ENCODE results near the gene GGA3.
A peak's percentile ranks its signal among the peaks of the same experiment; 100 is the strongest.
"Not testable (repeated sequence)": the region's sequence is repeated elsewhere in the genome, so short reads cannot be mapped to it uniquely, and the experiment has no call there.

The GGA3 gene

DNA sequence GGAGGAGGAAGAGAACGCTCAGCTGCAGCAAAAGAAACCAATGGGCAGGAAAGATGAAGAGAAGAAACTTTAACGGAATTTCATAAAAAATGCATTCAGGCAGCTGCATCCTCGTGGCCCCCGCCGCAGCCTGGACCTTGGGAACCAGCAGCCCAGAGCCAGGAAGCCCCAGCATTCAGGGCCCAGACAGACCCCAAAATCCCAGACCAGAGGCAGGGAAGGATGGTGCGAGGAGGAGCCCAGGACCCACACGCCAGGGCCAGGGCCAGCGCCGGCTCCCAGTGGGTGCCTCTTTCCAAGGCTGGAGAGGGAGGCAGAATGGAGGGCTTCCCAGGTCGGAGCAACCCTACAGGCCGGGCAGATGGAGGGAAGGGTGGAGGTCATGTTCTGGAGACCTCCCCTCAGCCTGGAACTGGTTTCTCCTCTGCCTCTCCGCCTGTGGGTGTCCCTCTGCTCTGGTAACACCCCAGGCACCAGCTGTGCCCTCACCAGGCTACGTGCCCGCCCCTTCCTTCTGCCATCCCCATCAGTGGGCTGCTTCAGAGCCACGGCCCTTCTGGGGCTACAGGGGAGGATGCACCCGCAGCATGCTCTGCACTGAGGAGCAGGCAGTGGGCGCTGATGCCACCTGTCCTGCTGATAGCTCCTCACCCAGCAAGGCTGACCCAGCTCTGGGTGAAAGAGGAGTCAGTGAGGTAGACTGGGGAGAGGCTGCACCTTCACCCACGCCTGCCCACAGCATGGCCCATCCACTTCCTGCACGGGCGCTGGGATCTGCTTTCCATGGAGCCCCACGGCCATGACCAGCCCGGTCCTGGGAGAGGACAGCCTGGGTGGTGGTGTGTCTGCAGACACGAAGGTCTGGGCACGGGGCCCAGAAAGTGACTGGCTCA is 10.8 kb upstream of the GGA3 start:
- peak; percentile 50 for DNase-seq

DNA sequence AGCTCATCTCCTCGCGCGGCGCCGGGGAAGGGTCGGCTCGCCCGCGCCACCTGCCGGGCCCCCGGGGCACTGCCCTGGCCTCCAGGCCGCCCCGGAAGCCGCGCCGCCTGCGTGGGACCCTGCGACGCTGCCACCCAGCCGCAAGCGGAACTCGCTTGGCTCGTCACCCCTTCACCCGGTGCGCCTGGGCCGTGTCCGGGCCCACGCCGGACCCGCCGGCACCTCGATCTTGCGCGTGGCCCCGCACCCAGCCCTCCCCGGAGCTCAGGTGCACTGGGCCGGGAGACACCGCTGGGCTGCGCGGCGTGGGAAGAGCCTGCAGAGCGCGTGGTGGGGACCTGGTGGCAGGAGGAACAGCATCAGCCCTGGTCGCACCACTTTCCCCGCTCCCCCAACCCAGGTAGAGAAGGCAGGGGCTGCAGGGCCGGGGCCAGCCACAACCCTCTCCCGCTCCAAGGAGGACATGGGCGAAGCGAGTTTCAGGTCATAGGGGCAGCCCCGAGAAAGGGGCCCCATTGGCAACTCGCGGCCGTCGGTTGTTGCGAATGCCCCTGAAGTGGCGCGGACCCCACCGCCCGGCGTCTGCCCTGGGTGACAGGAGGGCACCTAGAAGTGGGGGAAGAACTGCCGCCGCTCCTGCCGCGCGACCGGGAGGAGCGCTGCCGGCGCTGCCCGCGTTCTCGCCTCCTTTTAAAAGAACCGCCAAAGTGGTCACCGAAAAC is 10.0 kb upstream of the GGA3 start:
- DNase-seq, result peak; percentile 91

DNA sequence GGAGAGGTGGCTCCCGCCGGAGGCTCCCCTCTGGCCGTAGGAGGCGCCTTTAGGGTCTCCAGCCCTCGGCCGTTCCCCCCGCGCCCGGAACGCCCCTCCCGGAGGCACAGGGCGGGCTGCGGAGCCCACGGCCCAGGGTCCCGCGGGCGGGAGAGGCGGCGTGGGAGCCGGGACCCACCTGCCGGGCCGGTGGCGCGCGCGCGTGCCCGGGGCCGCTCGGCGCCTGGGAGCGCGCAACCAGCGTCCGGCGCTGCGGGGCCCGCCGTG is 9.5 kb upstream of the GGA3 start, which contains the start of gene MIF4GD:
TSS of gene MIF4GD (minus strand) at position 266 of the 267 bp plus-strand sequence. CDS start 1,036 bp downstream, outside the sequence.
- no peak for DNase-seq

DNA sequence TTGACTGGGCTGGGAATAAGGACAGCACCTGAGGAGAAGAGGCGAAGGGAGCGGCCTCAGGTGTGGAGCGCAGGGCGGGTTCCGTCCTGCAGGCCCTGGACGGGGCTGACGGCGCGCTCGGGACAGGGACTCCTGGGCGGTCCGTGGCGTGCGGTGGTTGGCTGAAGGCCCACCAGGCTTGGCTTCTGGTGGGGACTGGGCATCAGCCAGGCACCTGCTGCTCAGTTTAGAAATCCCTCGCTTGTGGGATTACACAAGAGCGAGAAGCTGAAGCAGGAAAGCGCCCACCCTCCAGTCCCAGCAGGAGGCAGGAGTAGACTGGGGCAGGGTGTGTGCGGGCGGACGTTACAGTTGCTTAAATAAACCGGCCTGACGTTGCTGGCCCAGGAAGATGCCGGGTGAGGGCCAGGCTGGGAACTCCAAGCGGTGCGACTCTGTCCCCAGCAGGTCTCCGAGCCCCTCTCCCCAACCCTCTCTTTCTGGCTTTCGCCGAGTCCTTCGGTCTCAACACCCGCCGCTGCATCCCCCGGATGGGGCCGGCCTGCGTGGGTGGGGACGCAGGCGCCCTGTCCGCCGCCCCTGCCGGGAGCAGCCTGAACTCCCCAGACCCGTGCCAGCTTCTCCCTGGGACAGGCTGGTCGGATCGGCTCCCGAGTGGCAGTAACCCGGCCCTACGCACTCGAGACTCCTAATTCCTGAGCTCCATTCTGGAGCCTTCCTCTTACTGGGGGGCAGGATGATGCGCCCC is 9.0 kb upstream of the GGA3 start:
- DNase-seq, result peak; percentile 79

DNA sequence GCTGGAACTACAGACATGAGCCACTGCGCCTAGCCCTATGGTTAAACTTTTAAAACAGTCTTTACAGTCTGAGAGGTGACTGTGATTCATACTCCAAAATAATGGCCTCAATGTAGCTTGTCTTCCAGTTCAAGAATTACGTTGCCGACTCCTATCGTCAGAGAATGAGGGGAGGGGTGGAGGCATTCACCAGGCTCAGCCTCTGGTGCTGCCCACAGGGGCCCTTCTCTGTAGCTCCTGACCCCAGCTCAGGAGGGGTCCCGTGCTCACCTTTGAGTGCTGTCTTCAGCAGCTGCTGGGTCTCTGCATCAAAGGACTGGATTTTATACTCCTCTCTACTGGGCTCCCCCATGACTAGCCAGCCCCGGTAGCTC is 8.4 kb upstream of the GGA3 start:
- DNase-seq, result no peak

DNA sequence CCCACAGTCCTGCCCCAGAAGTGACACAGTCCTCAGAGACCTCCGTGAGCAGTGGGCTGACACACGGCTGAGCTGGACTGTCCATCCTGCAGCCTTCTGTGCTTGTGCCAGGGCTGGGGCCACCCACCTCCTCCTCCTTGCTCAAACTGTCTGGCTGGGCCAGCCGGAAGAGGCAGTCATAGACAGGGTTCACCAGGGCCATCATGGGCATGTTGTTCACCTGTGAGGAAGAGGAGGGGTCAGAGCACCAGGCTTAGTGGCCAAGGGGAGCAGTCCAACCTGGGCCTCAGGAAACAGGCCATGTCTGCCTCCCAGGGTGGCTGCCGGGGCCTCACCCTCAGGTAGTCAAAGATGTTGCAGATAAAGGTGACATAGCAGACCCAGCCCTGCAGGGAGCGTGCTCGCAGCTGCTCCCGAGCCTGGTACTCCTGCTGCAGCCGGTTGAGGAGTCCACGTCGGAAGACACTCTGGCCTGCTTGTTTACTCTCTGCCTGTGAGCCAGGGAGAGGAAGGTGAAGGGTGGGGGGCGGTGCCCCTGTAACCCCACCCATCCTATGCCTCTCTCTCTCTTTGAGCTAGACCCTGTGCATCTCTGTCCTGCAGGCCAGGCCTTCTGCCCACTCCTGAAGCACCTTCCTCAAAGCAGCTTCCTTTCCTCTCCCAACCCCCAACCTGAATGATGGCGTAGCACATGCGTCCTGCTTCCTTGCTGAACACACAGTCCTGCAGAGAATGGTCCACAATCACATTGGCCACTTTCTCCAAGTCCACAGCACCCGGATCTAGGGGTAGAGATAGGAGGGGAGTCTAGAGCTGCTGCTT is 6.2 kb upstream of the GGA3 start:
- DNase-seq, result no peak

DNA sequence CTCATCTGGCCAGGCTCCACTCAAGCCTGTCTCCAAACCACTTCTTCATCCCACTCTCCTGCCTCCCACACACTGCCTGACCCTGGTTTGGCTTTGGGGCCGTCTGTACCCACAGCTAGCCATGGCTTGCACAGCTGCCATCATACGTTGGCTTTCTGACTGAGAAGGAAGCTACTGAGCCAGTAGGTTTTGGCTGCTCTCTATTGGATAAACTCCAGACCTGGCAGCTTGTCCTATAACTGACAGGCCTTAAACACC is 5.7 kb upstream of the GGA3 start:
- no peak for DNase-seq

DNA sequence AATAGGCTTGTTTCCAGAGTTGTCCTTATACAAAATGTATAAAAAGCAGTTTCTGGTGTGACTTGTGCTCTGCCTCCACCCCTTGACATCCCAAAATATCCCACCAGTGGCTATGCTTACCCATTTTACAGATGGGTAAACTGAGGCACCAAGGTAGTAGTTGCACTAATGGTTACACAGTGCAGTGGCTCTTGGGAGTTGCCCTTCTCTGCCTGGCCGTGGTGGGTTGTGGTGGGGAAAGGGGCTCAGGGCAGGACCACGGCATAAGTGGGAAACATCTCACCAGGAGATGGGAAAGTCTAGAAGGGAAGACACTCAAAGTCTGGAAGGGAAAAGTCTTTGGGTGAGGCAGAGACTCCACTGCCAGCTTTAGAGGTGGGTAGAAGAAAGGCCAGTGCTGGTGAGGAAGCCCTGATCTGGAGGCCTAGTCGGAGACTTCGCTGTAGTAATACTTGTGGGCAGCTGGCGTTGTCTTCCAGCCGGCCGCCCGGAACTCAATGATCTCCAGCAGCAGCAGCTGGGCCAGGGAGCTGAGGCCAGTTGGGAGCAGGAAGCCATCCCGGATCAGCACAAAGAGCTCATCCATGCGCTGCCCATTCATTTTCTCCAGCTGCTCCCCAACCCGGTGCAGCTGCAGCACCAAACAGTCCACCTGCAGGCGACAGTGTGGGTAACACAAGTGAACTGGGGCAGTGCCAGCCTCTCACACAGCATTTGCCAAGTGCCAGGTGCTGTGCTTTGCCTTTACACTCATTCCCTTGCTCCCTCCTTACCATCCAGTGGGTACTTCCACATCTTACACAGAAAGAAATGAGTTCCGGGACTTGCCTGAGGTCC is 5.1 kb upstream of the GGA3 start:
- DNase-seq, result no peak

DNA sequence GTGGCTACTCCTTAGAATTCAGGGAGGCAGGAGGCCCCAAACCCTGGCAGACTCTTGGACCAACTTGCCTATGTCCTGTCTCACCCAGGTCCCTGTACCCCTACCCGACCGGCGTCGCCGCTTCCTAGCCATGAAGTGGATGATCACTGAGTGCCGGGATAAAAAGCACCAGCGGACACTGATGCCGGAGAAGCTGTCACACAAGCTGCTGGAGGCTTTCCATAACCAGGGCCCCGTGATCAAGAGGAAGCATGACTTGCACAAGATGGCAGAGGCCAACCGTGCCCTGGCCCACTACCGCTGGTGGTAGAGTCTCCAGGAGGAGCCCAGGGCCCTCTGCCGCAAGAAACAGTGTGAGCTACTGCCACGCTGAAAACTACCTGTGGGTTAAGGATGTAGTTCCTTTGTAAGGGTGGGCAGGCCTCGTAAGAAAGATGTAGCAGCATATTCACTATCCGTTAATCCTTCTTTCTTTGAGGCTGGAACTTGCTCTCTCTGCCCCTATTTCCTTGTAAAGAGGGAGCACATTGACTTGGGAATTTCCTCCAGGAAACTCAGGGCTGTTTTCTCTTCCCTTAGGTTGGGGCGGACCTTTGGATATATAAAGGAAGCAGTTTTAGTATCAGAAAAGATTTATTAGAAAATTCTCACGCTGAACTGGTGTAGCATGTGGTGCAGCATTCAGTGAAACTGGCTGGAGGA is 4.4 kb upstream of the GGA3 start:
- DNase-seq, result no peak

DNA sequence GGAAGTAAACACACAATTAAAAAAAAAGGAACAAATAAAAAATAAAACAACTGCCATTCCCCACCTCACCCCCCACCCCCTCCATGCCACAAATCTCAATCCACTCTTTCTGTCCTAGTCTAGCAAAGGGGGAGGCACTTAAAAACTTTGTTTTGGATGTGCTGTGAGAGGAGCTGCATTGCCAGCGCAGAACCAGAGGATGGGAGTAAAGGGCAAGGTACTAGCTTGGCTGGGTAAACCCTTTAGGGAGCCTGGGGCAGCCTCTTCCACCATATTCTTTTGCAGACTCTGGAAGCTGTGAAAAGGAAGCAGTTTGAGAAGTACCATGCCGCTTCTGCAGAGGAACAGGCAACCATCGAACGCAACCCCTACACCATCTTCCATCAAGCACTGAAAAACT is 1.6 kb upstream of the GGA3 start:
- DNase-seq, result no peak

DNA sequence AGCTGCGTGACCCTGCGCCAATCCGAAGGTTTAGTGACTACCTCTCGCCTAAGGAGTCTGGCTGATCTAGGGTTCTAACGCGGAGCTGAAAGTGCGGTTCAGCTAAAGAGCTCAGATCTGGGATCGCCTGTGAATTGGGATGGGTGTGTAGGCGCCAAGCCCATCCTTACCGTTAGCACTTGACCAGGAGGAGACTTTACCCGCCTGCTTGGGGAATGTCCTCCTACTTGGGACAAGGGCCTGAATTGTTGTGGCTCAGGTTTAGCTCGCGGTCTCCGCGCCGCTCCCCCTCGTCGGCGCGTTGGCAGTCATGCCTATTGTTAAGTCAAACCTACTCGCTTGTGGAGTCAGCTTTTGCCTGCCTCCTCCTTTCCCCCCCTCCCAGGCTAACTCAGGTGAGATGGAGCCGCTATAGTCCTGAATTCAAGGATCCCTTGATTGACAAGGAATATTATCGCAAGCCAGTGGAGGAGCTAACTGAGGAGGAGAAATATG is 753 bp upstream of the GGA3 start:
- no peak for DNase-seq

DNA sequence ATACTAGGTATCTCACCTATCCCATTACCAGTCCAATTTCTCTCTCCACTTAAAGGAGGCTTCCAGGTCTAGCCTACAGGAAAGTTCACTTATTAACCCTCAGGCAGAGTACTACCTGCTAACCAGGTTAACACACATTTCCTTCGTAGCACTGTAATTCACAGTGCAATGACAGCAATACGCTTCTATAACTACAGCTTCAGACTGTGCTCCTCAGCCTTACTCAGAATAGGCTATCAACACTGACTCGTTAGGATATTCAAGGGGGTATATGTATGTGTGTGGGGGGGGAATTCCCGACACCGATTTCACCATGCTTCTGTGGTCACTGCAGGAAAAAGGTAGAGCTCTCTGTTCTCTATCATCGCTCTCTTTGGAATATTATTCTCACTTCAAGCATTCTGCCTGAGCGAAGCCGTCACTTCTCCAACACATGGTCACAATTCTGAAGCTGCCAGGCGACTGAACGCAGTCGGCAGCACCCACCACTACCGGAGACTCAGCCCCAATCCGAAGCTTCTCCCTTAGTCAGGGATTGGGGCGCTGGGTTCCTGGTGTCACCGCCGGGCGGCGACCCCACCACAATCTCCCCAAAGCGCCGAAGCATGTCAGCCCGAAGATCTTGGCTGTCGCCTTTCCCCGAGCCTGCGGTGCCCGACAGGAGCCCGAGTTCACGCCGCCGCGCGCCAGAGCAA is 618 bp downstream of the GGA3 start:
- peak; percentile 28 for DNase-seq

DNA sequence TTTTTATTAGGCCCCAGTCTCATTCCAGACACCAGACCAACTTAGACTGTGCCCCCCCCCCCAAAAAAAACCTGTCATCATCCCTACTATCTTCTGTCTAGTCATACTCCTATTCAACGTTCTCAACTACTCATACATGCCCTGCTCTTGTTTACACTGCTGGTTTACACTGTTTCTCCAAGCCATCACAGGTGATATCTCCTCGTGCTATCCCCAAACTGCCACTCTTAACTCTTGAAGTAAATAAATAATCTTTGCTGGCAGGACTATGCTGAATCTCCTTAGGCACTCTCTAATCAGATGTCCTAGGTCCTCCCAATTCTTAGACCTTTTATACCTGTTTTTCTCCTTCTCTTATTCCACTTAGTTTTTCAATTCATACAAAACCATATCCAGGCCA is 4.2 kb downstream of the GGA3 start:
- DNase-seq, result not testable (repeated sequence)

DNA sequence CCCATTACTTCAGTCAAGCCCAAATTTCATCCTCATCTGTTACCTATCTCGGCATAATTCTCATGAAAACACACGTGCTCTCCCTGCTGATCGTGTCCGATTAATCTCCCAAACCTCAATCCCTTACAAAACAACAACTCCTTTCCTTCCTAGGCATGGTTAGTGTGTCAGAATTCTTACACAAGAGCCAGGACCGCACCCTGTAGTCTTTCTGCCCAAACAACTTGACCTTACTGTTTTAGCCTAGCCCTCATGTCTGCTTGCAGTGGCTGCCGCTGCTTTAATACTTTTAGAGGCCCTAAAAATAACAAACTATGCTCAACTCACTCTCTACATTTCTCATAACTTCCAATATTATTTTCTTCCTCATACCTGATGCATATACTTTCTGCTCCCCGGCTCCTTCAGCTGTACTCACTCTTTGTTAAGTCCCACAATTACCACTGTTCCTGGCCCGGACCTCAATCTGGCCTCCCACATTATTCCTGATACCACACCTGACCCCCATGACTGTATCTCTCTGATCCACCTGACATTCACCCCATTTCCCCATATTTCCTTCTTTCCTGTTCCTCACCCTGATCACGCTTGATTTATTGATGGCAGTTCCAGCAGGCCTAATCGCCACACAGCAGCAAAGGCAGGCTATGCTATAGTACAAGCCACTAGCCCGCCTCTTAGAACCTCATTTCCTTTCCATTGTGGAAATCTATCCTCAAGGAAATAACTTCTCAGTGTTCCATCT is 5.3 kb downstream of the GGA3 start:
- DNase-seq, result not testable (repeated sequence)

DNA sequence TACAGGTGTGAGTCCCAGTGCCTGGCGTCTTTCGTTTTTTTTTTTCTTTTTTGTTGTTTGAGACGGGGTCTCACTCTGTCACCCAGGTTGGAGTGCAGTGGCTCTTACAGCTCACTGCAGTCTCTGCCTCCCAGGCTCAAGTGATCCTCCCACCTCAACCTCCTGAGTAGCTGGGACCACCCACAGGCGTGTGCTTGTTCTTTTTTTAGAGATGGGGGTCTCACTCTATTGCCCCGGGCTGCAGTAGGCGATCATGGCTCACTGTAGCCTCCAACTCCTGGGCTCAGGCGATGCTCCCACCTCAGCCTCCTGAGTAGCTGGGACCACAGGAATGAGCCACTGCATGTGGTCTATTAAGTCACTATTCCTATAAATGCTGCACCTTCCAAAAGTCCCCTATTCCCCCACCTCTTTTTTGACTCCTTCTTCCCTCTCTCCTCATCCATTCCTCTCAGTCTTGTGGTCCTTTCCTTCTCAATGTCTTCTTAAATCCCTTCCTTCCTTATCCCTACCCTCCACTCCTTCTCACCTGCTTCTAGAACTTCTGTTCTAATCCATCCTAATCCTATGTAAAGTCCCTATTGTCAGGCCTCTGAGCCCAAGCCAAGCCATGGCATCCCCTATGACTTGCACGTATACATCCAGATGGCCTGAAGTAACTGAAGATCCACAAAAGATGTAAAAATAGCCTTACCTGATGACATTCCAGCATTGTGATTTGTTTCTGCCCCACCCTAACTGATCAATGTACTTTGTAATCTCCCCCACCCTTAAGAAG is 9.2 kb downstream of the GGA3 start:
- DNase-seq, result no peak

DNA sequence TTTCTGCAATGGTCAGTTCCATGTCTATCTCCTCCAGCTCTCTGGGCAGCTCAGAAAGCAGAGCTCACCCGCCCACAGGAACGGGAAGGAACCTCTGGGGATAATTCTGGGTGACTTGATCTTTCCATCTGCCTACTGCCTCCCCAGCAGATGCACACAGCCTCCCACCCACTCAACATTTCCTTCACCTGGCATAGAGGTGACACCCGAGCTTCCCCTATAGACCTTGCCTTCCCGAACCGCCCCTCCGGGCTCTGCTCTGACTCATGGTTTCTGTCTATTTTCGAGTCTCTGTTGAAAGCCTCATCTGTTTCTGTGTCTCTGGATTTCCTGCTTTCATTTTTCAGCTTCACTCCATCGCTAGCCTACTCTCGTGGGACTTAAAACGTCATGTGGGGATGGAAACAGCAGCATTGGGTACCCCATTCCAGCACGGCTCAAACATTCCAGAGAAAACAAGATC is 11.4 kb downstream of the GGA3 start:
- DNase-seq, result no peak

DNA sequence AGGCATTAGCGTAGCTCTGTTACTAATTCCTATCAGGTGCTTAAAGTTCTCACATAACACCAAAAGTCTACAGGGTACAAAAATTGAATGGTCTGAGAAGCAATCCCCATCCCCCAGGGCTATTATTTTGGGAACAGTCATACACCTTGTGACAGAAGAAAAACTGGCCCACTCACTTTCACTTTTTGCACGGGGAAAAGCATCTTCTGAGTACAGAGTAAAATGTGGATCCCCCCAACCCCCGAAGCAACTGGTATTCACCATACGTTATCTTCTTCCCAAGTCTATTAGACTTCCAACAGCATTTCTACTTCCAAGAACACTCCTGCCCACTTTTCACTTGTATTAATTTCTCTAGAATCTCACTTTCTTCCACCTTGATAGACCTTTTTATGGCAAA is 11.8 kb downstream of the GGA3 start:
- DNase-seq, result no peak

DNA sequence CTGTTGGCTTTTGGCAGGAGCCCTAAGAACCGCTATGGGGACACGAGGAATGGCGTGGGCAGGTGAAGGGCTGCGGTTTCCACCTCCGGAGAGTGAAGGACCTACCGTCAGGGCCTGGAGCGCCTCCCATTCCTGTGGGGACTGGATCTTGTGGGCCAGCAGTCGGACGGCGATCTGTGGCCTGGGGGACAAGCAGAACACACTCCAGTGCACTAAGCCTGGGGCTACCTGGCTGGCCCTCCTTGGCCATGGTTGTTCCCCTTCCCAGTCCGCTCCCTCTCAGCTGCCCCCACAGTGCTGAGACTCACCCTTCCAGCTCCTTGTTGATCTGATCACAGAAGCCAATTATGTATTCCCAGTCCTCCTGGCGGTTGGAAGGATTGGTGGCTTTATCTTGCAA is 15.0 kb downstream of the GGA3 start:
- no peak for DNase-seq

DNA sequence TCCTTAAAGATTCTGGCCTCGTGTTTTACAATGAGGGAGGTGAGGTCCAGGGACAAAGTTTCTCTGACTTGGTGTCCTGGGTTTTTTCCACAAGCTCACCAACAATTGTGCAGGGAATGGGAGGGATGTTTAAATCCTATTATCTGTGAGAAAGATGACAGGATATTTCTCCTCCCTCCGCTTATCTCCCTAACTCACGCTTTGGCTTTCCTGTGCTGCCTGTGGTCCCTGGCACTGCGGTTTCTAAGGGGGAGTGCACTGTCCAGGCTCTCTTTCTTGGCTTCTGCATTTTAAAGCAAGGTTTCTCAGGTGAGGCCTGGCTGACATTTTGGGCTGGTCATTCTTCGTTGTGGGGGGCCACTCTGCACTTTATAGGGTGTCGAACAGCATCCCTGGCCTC is 16.4 kb downstream of the GGA3 start:
- no peak for DNase-seq
